Measurements from ENCODE around the gene PAX8. TPM values are rescaled to one million over a fixed set of nuclear protein-coding genes. Genes with fewer than 3 reads are reported as not detected.

Gene PAX8
- total RNA-seq, 3 donors from 2014 or later, result under 0.01 to 2.6 (median 1.0) TPM

DNA sequence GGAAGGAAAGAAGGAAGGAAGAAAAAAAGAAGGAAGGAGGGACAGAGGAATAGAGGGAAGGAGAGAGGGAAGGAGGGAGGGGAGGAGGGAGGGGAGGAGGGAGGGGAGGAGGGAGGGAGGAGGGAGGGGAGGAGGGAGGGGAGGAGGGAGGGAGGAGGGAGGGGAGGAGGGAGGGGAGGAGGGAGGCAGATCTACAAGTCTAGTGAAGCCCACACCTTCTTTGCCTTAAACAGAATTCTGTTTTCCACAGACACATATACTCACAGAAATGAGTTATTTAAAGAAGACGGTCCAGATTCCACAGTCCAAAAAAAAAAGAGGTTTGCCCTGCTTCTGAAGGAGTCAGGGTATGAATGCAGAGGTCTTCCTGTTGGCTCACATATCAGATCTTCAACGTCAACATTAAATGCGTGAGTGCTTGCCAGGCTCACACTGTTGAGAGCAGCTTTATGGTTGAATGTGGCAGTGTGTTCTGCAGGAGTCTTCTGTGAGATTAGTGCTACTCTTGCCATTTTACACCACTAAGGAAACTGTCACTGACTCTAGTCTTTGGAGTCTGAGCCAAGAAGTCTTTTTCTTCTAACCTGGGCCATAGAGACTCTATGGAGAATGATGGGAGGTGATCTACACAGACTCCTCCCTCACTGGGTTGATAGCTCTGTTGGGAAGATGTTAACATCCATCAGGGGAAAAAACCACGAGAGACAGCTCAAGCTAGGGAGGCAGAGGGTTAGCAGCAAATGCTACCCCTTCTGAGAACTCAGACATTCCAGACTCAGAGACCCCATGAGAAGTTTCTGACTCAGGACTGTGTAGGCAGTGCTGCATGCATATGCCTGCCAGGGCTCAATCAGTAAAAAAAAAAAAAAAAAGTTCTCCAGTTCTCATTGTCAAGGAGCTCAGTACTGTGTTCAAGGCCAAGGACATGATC, 23.3 kb downstream of the PAX8 start:
- intact Hi-C loops (cut with DNase I; ENCODE audit: low total_unique reads), result no loop called here
- H3K27ac ChIP-seq, result no peak overlapping the region
- H3K4me1 ChIP-seq, result no peaks in the 10 kb centered on the region
- TF ChIP-seq POLR2A (IDR thresholded peaks at IDR 0.05), result no peak
- no peak for TF ChIP-seq POLR2AphosphoS5 (IDR thresholded peaks at IDR 0.05)
- TF ChIP-seq, protein P1, sequence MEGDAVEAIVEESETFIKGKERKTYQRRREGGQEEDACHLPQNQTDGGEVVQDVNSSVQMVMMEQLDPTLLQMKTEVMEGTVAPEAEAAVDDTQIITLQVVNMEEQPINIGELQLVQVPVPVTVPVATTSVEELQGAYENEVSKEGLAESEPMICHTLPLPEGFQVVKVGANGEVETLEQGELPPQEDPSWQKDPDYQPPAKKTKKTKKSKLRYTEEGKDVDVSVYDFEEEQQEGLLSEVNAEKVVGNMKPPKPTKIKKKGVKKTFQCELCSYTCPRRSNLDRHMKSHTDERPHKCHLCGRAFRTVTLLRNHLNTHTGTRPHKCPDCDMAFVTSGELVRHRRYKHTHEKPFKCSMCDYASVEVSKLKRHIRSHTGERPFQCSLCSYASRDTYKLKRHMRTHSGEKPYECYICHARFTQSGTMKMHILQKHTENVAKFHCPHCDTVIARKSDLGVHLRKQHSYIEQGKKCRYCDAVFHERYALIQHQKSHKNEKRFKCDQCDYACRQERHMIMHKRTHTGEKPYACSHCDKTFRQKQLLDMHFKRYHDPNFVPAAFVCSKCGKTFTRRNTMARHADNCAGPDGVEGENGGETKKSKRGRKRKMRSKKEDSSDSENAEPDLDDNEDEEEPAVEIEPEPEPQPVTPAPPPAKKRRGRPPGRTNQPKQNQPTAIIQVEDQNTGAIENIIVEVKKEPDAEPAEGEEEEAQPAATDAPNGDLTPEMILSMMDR (IDR thresholded peaks at IDR 0.05), result no peak
- H3K36me3 ChIP-seq, result no peaks in the 10 kb centered on the region
- H3K9me3 ChIP-seq, result no peaks in the 10 kb centered on the region
- H3K27me3 ChIP-seq, result no peaks in the 10 kb centered on the region
- no peak for DNase-seq (ENCODE audit: low spot score in 2 of 2)
- H3K4me3 ChIP-seq, result no peak overlapping the region

DNA sequence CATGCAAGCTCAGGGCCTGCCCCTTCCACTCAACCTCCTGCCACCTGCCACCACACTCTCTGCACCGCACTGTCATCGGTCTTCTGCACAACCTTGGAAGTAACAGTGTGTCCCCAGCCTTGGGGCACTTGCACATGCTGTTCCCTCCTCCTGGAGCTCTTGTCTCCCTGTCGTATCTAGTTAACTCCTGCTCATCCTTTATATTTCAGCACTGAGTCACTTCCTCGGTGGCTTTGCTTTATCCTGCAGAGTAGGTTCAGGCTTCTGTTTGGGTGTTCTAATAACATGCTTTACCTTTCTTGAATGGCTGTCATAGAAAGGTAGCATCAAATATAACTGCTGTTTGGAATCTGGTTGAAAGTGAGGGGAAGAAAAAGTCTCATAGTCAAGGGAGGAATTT, 25.3 kb downstream of the PAX8 start:
- intact Hi-C loops (cut with DNase I; ENCODE audit: low total_unique reads), result no loop called here
- Histone ChIP-seq H3K4me1 (no peaks in the 10 kb centered on the region), H3K36me3 (no peaks in the 10 kb centered on the region), H3K9me3 (no peaks in the 10 kb centered on the region), H3K27me3 (no peaks in the 10 kb centered on the region), H3K27ac (no peak overlapping the region), H3K4me3 (no peak overlapping the region)
- no peak for DNase-seq (ENCODE audit: low spot score in 2 of 2)
- TF ChIP-seq POLR2AphosphoS5 (IDR thresholded peaks at IDR 0.05) (no peak), POLR2A (IDR thresholded peaks at IDR 0.05) (no peak)
- TF ChIP-seq, protein P1 (IDR thresholded peaks at IDR 0.05), result no peak

DNA sequence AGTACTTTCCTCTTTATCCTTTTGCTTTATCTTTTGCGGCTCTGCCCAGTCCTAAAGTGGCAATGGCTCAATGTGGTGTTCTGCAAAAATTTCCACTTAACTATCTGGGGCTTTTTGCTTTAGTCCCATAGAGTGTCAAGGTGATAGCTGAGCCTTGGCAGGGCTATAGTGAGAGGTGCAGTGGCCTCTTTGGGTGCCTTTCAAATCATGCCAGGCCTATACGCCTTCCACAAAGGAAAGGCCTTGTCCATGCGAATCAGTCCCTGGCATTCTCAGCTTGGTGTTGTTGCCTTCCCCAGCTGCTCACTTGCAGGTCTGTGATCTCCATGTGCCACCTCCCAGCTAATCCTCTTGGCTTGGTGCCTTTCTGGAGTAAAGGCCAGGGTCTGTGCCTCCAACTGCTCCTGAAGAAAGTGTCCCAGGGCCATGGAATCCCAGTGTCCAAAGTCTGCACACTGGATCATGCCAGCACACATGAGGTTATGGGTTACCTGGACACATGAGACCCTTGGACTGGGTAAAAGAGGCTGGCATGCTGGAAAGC, 26.6 kb downstream of the PAX8 start:
- DNase-seq (ENCODE audit: low spot score in 2 of 2), result no peak
- no peak overlapping the region for H3K27ac ChIP-seq
- no peak overlapping the region for H3K4me3 ChIP-seq
- H3K4me1 ChIP-seq, result no peaks in the 10 kb centered on the region
- intact Hi-C loops (cut with DNase I; ENCODE audit: low total_unique reads), result no loop called here
- H3K36me3 ChIP-seq, result no peaks in the 10 kb centered on the region
- TF ChIP-seq, protein P1 (IDR thresholded peaks at IDR 0.05), result no peak
- no peak for TF ChIP-seq POLR2A (IDR thresholded peaks at IDR 0.05)
- no peak for TF ChIP-seq POLR2AphosphoS5 (IDR thresholded peaks at IDR 0.05)
- H3K9me3 ChIP-seq, result no peaks in the 10 kb centered on the region
- no peaks in the 10 kb centered on the region for H3K27me3 ChIP-seq

DNA sequence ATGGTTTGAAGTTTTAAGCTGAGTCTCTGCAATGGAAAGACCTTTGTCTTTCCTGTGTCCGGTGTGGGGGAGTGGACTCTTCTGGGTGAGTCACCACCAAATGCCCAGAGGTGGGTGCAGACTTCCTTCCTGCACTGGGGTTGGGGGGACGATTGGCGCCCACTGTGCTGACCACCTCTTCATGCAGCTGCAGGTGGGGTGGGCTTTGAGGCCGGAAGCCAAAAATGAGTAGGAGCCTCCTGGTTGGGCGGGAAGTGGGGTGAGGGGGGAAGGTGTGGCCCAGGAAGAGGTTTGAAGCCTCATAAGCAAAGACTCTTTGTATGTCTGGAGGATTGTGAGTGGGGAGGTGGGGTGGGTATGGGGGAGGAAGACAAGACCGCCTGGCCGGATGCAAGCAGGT, 27.6 kb downstream of the PAX8 start:
- no peak for DNase-seq (ENCODE audit: low spot score in 2 of 2)
- intact Hi-C loops (cut with DNase I; ENCODE audit: low total_unique reads), result no loop called here
- no peaks in the 10 kb centered on the region for H3K4me1 ChIP-seq

More for the DNA sequence above, 27.6 kb downstream of the PAX8 start:
- H3K27me3 ChIP-seq, result no peaks in the 10 kb centered on the region
- no peak overlapping the region for H3K4me3 ChIP-seq
- H3K36me3 ChIP-seq, result no peaks in the 10 kb centered on the region
- H3K27ac ChIP-seq, result no peak overlapping the region
- TF ChIP-seq, protein P1 (IDR thresholded peaks at IDR 0.05), result no peak
- TF ChIP-seq POLR2A (IDR thresholded peaks at IDR 0.05) (no peak), POLR2AphosphoS5 (IDR thresholded peaks at IDR 0.05) (no peak)
- H3K9me3 ChIP-seq, result no peaks in the 10 kb centered on the region
